Left lung (tissue), 10 donors: ENCODE results near the gene OR13C3. TPM values are rescaled to one million over a fixed set of nuclear protein-coding genes. Genes with fewer than 3 reads are reported as not detected.
"Not testable (repeated sequence)": the region's sequence is repeated elsewhere in the genome, so short reads cannot be mapped to it uniquely, and the experiment has no call there.

Experiments used
- ATAC-seq: fragments of 200-7000 bp; cut with Tn5 transposase; one replicate; pipeline ENCODE4 v1.9.1; 2020; ENCODE audit warnings: moderate library complexity
- DNase-seq, 4 donors: peaks; one replicate each; pipeline ENCODE4 v3.0.0-alpha.2; 2013 to 2020
- H3K27ac ChIP-seq, 2 donors: fragments of 200-600 bp; sonication (generic) in 1 of 2; one replicate each; pipeline versions ENCODE4 v1.5.0 to v1.8.0; 2020 to 2021
- H3K27me3 ChIP-seq, 2 donors: fragments of 200-600 bp; sonication (generic) in 1 of 2; one replicate each; pipeline versions ENCODE4 v1.5.0 to v1.8.0; 2020 to 2021
- H3K36me3 ChIP-seq, 2 donors: fragments of 200-600 bp; sonication (generic) in 1 of 2; one replicate each; pipeline versions ENCODE4 v1.5.0 to v1.8.0; 2020 to 2021
- H3K4me1 ChIP-seq, 2 donors: fragments of 200-600 bp; one replicate each; pipeline ENCODE4 v1.8.0; 2021
- H3K4me3 ChIP-seq, 2 donors: fragments of 200-600 bp; sonication (generic) in 1 of 2; one replicate each; pipeline versions ENCODE4 v1.5.0 to v1.8.0; 2020 to 2021; ENCODE audit warnings: mild to moderate bottlenecking in 1 of 2
- H3K9me3 ChIP-seq, 2 donors: fragments of 200-600 bp; sonication (generic) in 1 of 2; one replicate each; pipeline versions ENCODE4 v1.5.0 to v1.8.0; 2020 to 2021
- CTCF ChIP-seq, 2 donors: fragments of 200-600 bp; sonication (generic) in 1 of 2; IDR thresholded peaks; one replicate each; pipeline versions ENCODE4 v1.5.0 to v1.8.0; 2021; ENCODE audit warnings: antibody characterized with exemption in 2 of 2
- intact Hi-C, 2 donors: fragments of 100-400 bp; cut with DNase I; formaldehyde crosslinking; loops; one replicate each; pipeline versions ENCODE4 v1.11.2 to v1.14.2; 2022
- polyA plus RNA-seq, 6 donors: library from polyadenylated mRNA; unstranded; fragments of 120-200 nt; gene quantifications; one replicate each; pipeline ENCODE4 v1.2.1, GENCODE V29; 2013; ENCODE audit not compliant: insufficient read length in 6 of 6
- total RNA-seq, 2 donors: library from RNA; stranded (reverse); fragmentation: NEBNext Ultra II Directional; extraction: Animal tissue kit (Norgen Biotek cat#: 25700); gene quantifications; one replicate each; pipeline ENCODE4 v1.2.1, GENCODE V29; 2021
- donor health status: DM: no; HTN: yes; CAD: no.
- donor health status: DM: no; HTN: no; CAD: no.

Gene OR13C3
- total and polyA plus RNA-seq, 8 donors: not detected

DNA sequence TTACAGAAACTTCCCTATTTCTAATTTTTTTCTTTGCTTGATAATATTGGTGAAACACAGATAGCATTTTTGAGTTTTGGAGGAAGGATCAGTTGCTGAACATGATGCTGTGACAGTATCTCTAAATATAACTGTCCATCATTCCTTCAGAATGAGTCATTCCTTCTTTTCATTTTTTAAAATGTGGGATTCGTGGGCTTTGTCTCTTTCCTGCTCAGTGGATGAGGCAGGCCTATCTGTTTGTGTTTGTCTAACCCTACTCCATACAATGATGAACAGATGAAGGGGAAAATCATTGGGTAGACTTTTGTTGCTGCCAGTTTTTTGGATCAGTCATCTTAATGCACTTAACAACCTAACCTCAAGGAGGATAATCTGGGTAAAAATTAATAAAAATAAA is 16.6 kb upstream of the OR13C3 start:
- Histone ChIP-seq H3K9me3 (peaks cover 0 to 11% of the 10 kb centered on the region in 2 donors), H3K27ac (no peak overlapping the region), H3K4me3 (no peak overlapping the region), H3K4me1 (no peaks in the 10 kb centered on the region), H3K27me3 (no peaks in the 10 kb centered on the region), H3K36me3 (no peaks in the 10 kb centered on the region)
- ATAC-seq (no peak), DNase-seq (no peak)
- no peak for TF ChIP-seq CTCF (IDR thresholded peaks at IDR 0.05)
- intact Hi-C loops: no loop called here

- TF ChIP-seq CTCF (IDR thresholded peaks at IDR 0.05): no peak
- no peak for DNase-seq
- no peaks in the 10 kb centered on the region for H3K27me3 ChIP-seq
- H3K27ac ChIP-seq: no peak overlapping the region
- intact Hi-C loops: no loop called here
- H3K9me3 ChIP-seq: no peaks in the 10 kb centered on the region
- ATAC-seq: no peak
- H3K36me3 ChIP-seq: no peaks in the 10 kb centered on the region
- H3K4me1 ChIP-seq: no peaks in the 10 kb centered on the region
- H3K4me3 ChIP-seq: no peak overlapping the region
These were observed 8.0 kb upstream of the OR13C3 start for GRCh38 chr9:104544644-104545043.

DNA sequence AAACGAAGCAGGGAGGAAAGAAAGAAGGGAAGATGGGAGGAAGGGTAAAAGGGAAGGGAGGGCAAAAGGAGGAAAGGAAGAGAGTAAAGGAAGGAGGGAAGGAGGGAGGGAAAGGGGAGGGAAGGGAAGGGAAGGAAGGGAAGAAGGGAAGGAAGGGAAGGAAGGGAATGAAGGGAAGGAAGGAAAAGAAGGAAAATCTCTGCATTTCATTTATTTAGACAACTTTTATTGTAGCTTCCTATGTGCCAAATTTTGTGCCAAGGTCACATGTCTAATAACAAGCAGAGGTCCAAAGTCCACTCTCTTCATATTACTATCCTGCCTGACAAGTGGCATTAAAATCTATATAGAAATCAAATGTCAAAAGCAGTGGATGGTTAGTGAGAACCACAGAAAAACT is 2.6 kb upstream of the OR13C3 start:
- ATAC-seq: no peak
- DNase-seq: no peak
- Histone ChIP-seq H3K4me3 (no peak overlapping the region), H3K27ac (no peak overlapping the region), H3K9me3 (no peaks in the 10 kb centered on the region), H3K27me3 (no peaks in the 10 kb centered on the region), H3K36me3 (no peaks in the 10 kb centered on the region), H3K4me1 (no peaks in the 10 kb centered on the region)
- intact Hi-C loops: no loop called here
- no peak for TF ChIP-seq CTCF (IDR thresholded peaks at IDR 0.05)

GRCh38 chr9:104527109-104527508 is 9.5 kb downstream of the OR13C3 start, which contains the start of gene OR13C4:
Gene OR13C4, minus strand, starts transcription at chr9:104527209. Its CDS starts 0 bp downstream, at chr9:104527209.
- Histone ChIP-seq H3K27me3 (no peaks in the 10 kb centered on the region), H3K4me1 (no peaks in the 10 kb centered on the region), H3K36me3 (no peaks in the 10 kb centered on the region), H3K27ac (no peak within 1 kb of the TSS), H3K4me3 (no peak within 1 kb of the TSS), H3K9me3 (peaks cover 0 to 6% of the 10 kb centered on the region in 2 donors)
- intact Hi-C loops: no loop called here
- DNase-seq (no peak), ATAC-seq (no peak)
- no peak for TF ChIP-seq CTCF (IDR thresholded peaks at IDR 0.05)

- ATAC-seq: not testable (repeated sequence)
These were observed 16.4 kb downstream of the OR13C3 start for GRCh38 chr9:104520241-104520640.

GRCh38 chr9:104514901-104515300 is 21.8 kb downstream of the OR13C3 start:
- Histone ChIP-seq H3K4me1 (no peaks in the 10 kb centered on the region), H3K27me3 (no peaks in the 10 kb centered on the region), H3K36me3 (no peaks in the 10 kb centered on the region), H3K4me3 (no peak overlapping the region), H3K9me3 (no peaks in the 10 kb centered on the region), H3K27ac (no peak overlapping the region)
- no peak for ATAC-seq
- no peak for DNase-seq
- no peak for TF ChIP-seq CTCF (IDR thresholded peaks at IDR 0.05)
- intact Hi-C loops: no loop called here

More at GRCh38 chr9:104520241-104520640, 16.4 kb downstream of the OR13C3 start:
- DNase-seq, H3K27me3 ChIP-seq, H3K4me3 ChIP-seq, H3K4me1 ChIP-seq, H3K36me3 ChIP-seq, H3K27ac ChIP-seq, H3K9me3 ChIP-seq, intact Hi-C loops: not testable (repeated sequence)
